Measurements from ENCODE around the gene KCTD2. TPM values are rescaled to one million over a fixed set of nuclear protein-coding genes. Genes with fewer than 3 reads are reported as not detected.
"Not testable (repeated sequence)": the region's sequence is repeated elsewhere in the genome, so short reads cannot be mapped to it uniquely, and the experiment has no call there.

The KCTD2 gene
- total RNA-seq, 1 donor from 2014 or later: 17.1 TPM

- DNase-seq (ENCODE audit: low read depth) (no peak), FAIRE-seq (no peak)
- no peak overlapping the region for H2AFZ ChIP-seq (ENCODE audit: low read depth, low read length)
- no peaks in the 10 kb centered on the region for H3K27me3 ChIP-seq (ENCODE audit: insufficient read depth, low read length)
- no peak overlapping the region for H3K4me3 ChIP-seq (ENCODE audit: insufficient read depth, low read depth, low read length)
- H3K9ac ChIP-seq (ENCODE audit: low read length): no peak overlapping the region
- Mint-ChIP-seq H3K4me3 (ENCODE audit: unreplicated experiment) (no peak overlapping the region), H3K36me3 (ENCODE audit: low read depth, unreplicated experiment) (peaks cover 16% of the 10 kb centered on the region), H3K27me3 (ENCODE audit: low read depth, unreplicated experiment) (no peaks in the 10 kb centered on the region), H3K27ac (ENCODE audit: unreplicated experiment) (no peak overlapping the region), H3K9me3 (ENCODE audit: unreplicated experiment) (peaks cover 2% of the 10 kb centered on the region), H3K4me1 (ENCODE audit: low read depth, unreplicated experiment) (no peaks in the 10 kb centered on the region)
- no peak overlapping the region for H3K27ac ChIP-seq (ENCODE audit: low read depth, low read length)
- H4K20me1 ChIP-seq (ENCODE audit: insufficient read depth, low read length): no peaks in the 10 kb centered on the region
- H3K9me3 ChIP-seq (ENCODE audit: insufficient read depth, low read depth, low read length): peaks cover 3% of the 10 kb centered on the region
- no peaks in the 10 kb centered on the region for H3K79me2 ChIP-seq (ENCODE audit: insufficient read depth, low read length)
- TF ChIP-seq CTCF (IDR thresholded peaks at IDR 0.05; ENCODE audit: insufficient read depth, low read depth, low read length): no peak
- no peak for TF ChIP-seq EZH2 (IDR thresholded peaks at IDR 0.05; ENCODE audit: insufficient read depth, low read length)
- H3K4me2 ChIP-seq (ENCODE audit: low read length): no peak overlapping the region
- H3K36me3 ChIP-seq (ENCODE audit: insufficient read depth, low read length): peaks cover 16% of the 10 kb centered on the region
- no peaks in the 10 kb centered on the region for H3K4me1 ChIP-seq (ENCODE audit: insufficient read depth, low read length)
These were observed 22.2 kb upstream of the KCTD2 start for GRCh38 chr17:75024686-75025397.

- not testable (repeated sequence) for H3K4me2 ChIP-seq (ENCODE audit: low read length); H3K27ac Mint-ChIP-seq (ENCODE audit: unreplicated experiment); DNase-seq (ENCODE audit: low read depth); H3K79me2 ChIP-seq (ENCODE audit: insufficient read depth, low read length); H3K27me3 Mint-ChIP-seq (ENCODE audit: low read depth, unreplicated experiment); H2AFZ ChIP-seq (ENCODE audit: low read depth, low read length); H4K20me1 ChIP-seq (ENCODE audit: insufficient read depth, low read length); FAIRE-seq; H3K9me3 ChIP-seq (ENCODE audit: insufficient read depth, low read depth, low read length); H3K27ac ChIP-seq (ENCODE audit: low read depth, low read length); H3K4me1 ChIP-seq (ENCODE audit: insufficient read depth, low read length); H3K9me3 Mint-ChIP-seq (ENCODE audit: unreplicated experiment); H3K9ac ChIP-seq (ENCODE audit: low read length); H3K27me3 ChIP-seq (ENCODE audit: insufficient read depth, low read length); H3K4me1 Mint-ChIP-seq (ENCODE audit: low read depth, unreplicated experiment); H3K4me3 ChIP-seq (ENCODE audit: insufficient read depth, low read depth, low read length); H3K4me3 Mint-ChIP-seq (ENCODE audit: unreplicated experiment)
- peaks cover 17% of the 10 kb centered on the region for H3K36me3 Mint-ChIP-seq (ENCODE audit: low read depth, unreplicated experiment)
- peaks cover 12% of the 10 kb centered on the region for H3K36me3 ChIP-seq (ENCODE audit: insufficient read depth, low read length)
These were observed 21.7 kb upstream of the KCTD2 start for GRCh38 chr17:75025398-75025734.

GRCh38 chr17:75026650-75027049, 20.4 kb upstream of the KCTD2 start:
- H3K27ac Mint-ChIP-seq (ENCODE audit: unreplicated experiment); H3K4me1 ChIP-seq (ENCODE audit: insufficient read depth, low read length); H2AFZ ChIP-seq (ENCODE audit: low read depth, low read length); H3K27me3 Mint-ChIP-seq (ENCODE audit: low read depth, unreplicated experiment); H3K27me3 ChIP-seq (ENCODE audit: insufficient read depth, low read length); H3K9me3 Mint-ChIP-seq (ENCODE audit: unreplicated experiment); H3K4me3 ChIP-seq (ENCODE audit: insufficient read depth, low read depth, low read length); H3K4me3 Mint-ChIP-seq (ENCODE audit: unreplicated experiment); DNase-seq (ENCODE audit: low read depth); H3K27ac ChIP-seq (ENCODE audit: low read depth, low read length); H4K20me1 ChIP-seq (ENCODE audit: insufficient read depth, low read length); H3K4me1 Mint-ChIP-seq (ENCODE audit: low read depth, unreplicated experiment); H3K36me3 ChIP-seq (ENCODE audit: insufficient read depth, low read length); H3K9ac ChIP-seq (ENCODE audit: low read length); FAIRE-seq; H3K79me2 ChIP-seq (ENCODE audit: insufficient read depth, low read length); H3K4me2 ChIP-seq (ENCODE audit: low read length); H3K9me3 ChIP-seq (ENCODE audit: insufficient read depth, low read depth, low read length): not testable (repeated sequence)
- H3K36me3 Mint-ChIP-seq (ENCODE audit: low read depth, unreplicated experiment): peaks cover 19% of the 10 kb centered on the region
